Thyroid gland (tissue), 4 donors: ENCODE measurements around the gene MORF4L2. TPM values are rescaled to one million over a fixed set of nuclear protein-coding genes. Genes with fewer than 3 reads are reported as not detected.

Source experiments
- DNase-seq, 2 donors: peaks; one replicate each; pipeline ENCODE4 v3.0.0-alpha.2; 2019
- H3K27ac ChIP-seq, 3 donors: fragments of 200-600 bp; sonication (generic); 1 replicate in 2 of 3; 2 replicates in 1 of 3; pipeline ENCODE4 v1.5.1; 2016 to 2019; ENCODE audit warnings: mild to moderate bottlenecking in 1 of 3, moderate library complexity in 1 of 3
- H3K27me3 ChIP-seq: fragments of 200-600 bp; sonication (generic); one replicate; pipeline ENCODE4 v1.5.1; 2019
- H3K36me3 ChIP-seq, 2 donors: fragments of 200-600 bp; sonication (generic); one replicate each; pipeline ENCODE4 v1.5.1; 2016 to 2019
- H3K4me1 ChIP-seq, 2 donors: fragments of 200-600 bp; sonication (generic); one replicate each; pipeline ENCODE4 v1.5.1; 2017 to 2019
- H3K4me3 ChIP-seq, 3 donors: fragments of 200-600 bp; sonication (generic); replicated peaks in 1 of 3; 1 replicate in 2 of 3; 2 replicates in 1 of 3; pipeline ENCODE4 v1.5.1; 2016; ENCODE audit warnings: mild to moderate bottlenecking in 1 of 3
- H3K9me3 ChIP-seq: fragments of 200-600 bp; sonication (generic); one replicate; pipeline ENCODE4 v1.5.1; 2017
- CTCF ChIP-seq, 6 experiments: fragments of 200-600 bp in 3 of 6; fragments of 450-650 bp in 3 of 6; sonication (generic) in 3 of 6; IDR thresholded peaks; one replicate each; pipeline ENCODE4 v1.5.1; 2016 to 2019; ENCODE audit warnings: antibody characterized with exemption in 6 of 6, mild to moderate bottlenecking in 2 of 6, inconsistent platforms in 1 of 6, moderate library complexity in 1 of 6
- POLR2A ChIP-seq, 2 donors: fragments of 450-650 bp; IDR thresholded peaks; one replicate each; pipeline ENCODE4 v1.6.1; 2017; ENCODE audit warnings: antibody characterized with exemption in 2 of 2, mild to moderate bottlenecking in 2 of 2, moderate library complexity in 1 of 2
- WGBS, 2 donors: methylation state at CpG; one replicate each; pipeline ENCODE4 v1.1.5; 2017; 5-methylcytosine and 5-hydroxymethylcytosine counted together
- intact Hi-C: fragments of 100-400 bp; cut with DNase I; formaldehyde crosslinking; loops from one replicate; pipeline ENCODE4 v1.15.1; 2023
- total RNA-seq, 4 donors: library from RNA; depleted of rRNA; stranded (reverse); fragments of >200 nt; gene quantifications; one replicate each; pipeline ENCODE4 v1.2.3, GENCODE V29; 2016

Gene MORF4L2
- total RNA-seq, 4 donors from 2014 or later, result 273 to 382 (median 361) TPM

GRCh38 chrX:103630171-103630511 is 56.4 kb downstream of the MORF4L2 start:
- Histone ChIP-seq H3K36me3 (no peaks in the 10 kb centered on the region), H3K9me3 (no peaks in the 10 kb centered on the region), H3K27me3 (no peaks in the 10 kb centered on the region), H3K4me3 (peak overlapping the region in 2 of 3 donors; percentile 19 to 50), H3K27ac (peak overlapping the region; percentile 92 to 98 (median 95)), H3K4me1 (peaks cover 0 to 3% of the 10 kb centered on the region in 2 donors)
- DNase-seq, result no peak
- TF ChIP-seq CTCF (IDR thresholded peaks at IDR 0.05), result peak in 1 of 6 experiments; percentile 15
- no peak for TF ChIP-seq POLR2A (IDR thresholded peaks at IDR 0.05)
- intact Hi-C loops, result no loop called here
- WGBS, 2 donors, result 10 to 12% methylated on average over 6 of the region's 6 CpGs

DNA sequence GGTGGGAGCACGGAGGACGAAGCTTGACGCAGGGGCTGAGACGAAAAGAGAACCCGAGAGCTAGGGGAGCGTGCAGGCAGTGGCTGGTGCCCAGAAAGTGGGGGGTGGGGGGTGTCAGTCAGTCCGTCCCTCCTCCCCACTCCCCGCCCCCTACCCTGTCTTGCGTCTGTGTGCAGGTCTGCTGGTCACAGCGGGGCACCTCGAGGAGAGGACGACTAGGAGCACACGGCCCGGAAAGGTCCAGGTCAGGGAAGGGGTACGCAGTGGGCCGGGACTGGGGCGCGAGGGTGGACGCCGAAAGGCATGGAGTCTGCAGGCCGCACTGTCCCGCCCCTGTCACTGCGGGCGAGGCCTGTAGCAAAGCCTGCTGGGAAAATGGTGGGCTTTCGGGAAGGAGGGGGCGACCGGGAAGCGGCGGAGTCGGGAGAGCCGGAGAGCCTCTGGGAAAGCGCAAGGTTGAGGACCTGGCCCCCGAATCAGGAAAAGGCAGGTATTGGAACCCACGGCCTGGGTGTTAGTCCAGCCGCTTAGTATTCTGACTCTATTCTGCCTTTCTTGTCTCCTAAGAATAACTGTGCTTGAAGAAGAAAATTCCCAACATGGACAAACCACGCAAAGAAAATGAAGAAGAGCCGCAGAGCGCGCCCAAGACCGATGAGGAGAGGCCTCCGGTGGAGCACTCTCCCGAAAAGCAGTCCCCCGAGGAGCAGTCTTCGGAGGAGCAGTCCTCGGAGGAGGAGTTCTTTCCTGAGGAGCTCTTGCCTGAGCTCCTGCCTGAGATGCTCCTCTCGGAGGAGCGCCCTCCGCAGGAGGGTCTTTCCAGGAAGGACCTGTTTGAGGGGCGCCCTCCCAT is 57.0 kb downstream of the MORF4L2 start:
- Histone ChIP-seq H3K36me3 (no peaks in the 10 kb centered on the region), H3K27ac (peak overlapping the region; percentile 92 to 98 (median 95)), H3K9me3 (no peaks in the 10 kb centered on the region), H3K27me3 (no peaks in the 10 kb centered on the region), H3K4me1 (peaks cover 0 to 3% of the 10 kb centered on the region in 2 donors), H3K4me3 (peak overlapping the region in 2 of 3 donors; percentile 19 to 50)
- 1% methylated on average over 15 to 29 of the region's 49 CpGs for WGBS, 2 donors
- intact Hi-C loops, result no loop called here
- TF ChIP-seq POLR2A (IDR thresholded peaks at IDR 0.05) (peak in 1 of 2 donors; percentile 72), CTCF (IDR thresholded peaks at IDR 0.05) (peak in 2 of 6 experiments; percentile 15 to 26)
- peak; percentile 69 to 75 for DNase-seq

GRCh38 chrX:103628386-103629317 is 57.8 kb downstream of the MORF4L2 start, which contains the start of gene TCEAL1:
TCEAL1 (plus strand) TSS chrX:103628975; CDS start chrX:103629917, 942 bp downstream.
- Histone ChIP-seq H3K9me3 (no peaks in the 10 kb centered on the region), H3K4me3 (peak within 1 kb of the TSS in 2 of 3 donors; percentile 19 to 50), H3K36me3 (no peaks in the 10 kb centered on the region), H3K4me1 (peaks cover 0 to 3% of the 10 kb centered on the region in 2 donors), H3K27ac (peak within 1 kb of the TSS; percentile 92 to 98 (median 95)), H3K27me3 (no peaks in the 10 kb centered on the region)
- 3 to 4% methylated on average over 23 to 30 of the region's 32 CpGs for WGBS, 2 donors
- TF ChIP-seq POLR2A (IDR thresholded peaks at IDR 0.05) (peak in 1 of 2 donors; percentile 48), CTCF (IDR thresholded peaks at IDR 0.05) (no peak)
- intact Hi-C loops, result no loop called here
- DNase-seq, result peak; percentile 64 to 68

DNA sequence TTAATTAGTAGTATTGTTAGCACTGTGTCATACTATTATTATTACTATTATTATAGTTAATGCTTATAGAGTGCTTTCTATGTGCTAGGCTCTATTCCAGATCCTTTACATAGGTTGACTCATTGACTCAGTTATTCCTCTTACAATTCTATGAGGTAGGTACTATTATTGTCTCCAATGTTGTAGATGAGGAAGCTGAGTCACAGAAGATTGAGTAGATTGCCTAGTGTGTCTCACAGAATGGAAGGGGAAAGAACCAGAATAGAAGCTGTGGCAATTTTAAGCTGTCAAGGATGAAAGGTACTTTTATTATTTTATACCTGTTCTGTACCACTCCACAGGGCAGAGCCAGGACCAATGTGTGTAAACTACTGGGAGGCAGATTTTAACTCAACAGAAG is 59.6 kb downstream of the MORF4L2 start:
- H3K4me3 ChIP-seq, result no peak overlapping the region
- intact Hi-C loops, result no loop called here
- H3K36me3 ChIP-seq, result no peaks in the 10 kb centered on the region
- DNase-seq, result no peak
- peaks cover 0 to 3% of the 10 kb centered on the region in 2 donors for H3K4me1 ChIP-seq
- H3K27ac ChIP-seq, result peak overlapping the region in 1 of 3 donors; percentile 2
- TF ChIP-seq CTCF (IDR thresholded peaks at IDR 0.05), result no peak
- TF ChIP-seq POLR2A (IDR thresholded peaks at IDR 0.05), result no peak
- no peaks in the 10 kb centered on the region for H3K27me3 ChIP-seq
- H3K9me3 ChIP-seq, result no peaks in the 10 kb centered on the region

Other genes with a start within 250 kb of the MORF4L2 start
- under 1 TPM; 0.33 to 0.71 (median 0.58) TPM for gene RAB40A, start 167.2 kb downstream of the MORF4L2 start, total RNA-seq
- 10 to 100 TPM; 72.0 to 91.8 (median 79.8) TPM for gene TCEAL4, start 101.2 kb downstream of the MORF4L2 start, total RNA-seq
- gene TCEAL3, start 78.7 kb downstream of the MORF4L2 start, total RNA-seq, result 10 to 100 TPM; 38.1 to 61.1 (median 43.7) TPM
- 10 to 100 TPM; 58.2 to 79.0 (median 65.5) TPM for gene TCEAL1, start 57.7 kb downstream of the MORF4L2 start, total RNA-seq
- gene TMEM31, start 24.2 kb upstream of the MORF4L2 start, total RNA-seq, result not detected
- gene PLP1, start 90.1 kb upstream of the MORF4L2 start, total RNA-seq, result 1 to 10 TPM in 3 of 4 donors, under 1 TPM in 1; 0.33 to 2.2 (median 1.5) TPM
- 1 to 10 TPM; 1.9 to 4.1 (median 2.9) TPM for gene RAB9B, start 145.6 kb upstream of the MORF4L2 start, total RNA-seq